ENCODE data around the gene BRICD5.

- peak; percentile 70 for TF ChIP-seq CTCF (IDR thresholded peaks at IDR 0.05)
- TF ChIP-seq ZFX (IDR thresholded peaks at IDR 0.05; ENCODE audit: borderline replicate concordance) = no peak
These were observed 40.8 kb upstream of the BRICD5 start, which contains the start of gene ECI1 for GRCh38 chr16:2251296-2252111.
